Keratinocyte (primary cell): ENCODE measurements around the gene TMX1. TPM values are rescaled to one million over a fixed set of nuclear protein-coding genes. Genes with fewer than 3 reads are reported as not detected.

Experiments used
- DNase-seq: peaks from one replicate; pipeline ENCODE4 v3.0.0-alpha.2; 2011; ENCODE audit warnings: low read depth, missing footprints, low spot score
- FAIRE-seq: peaks from 2 replicates; lab custom pipeline; 2011; peaks lifted over from hg19 to GRCh38; lab: Jason Lieb, UNC
- H2AFZ ChIP-seq: 2 replicates; pipeline ENCODE4 v1.6.0; 2012; ENCODE audit warnings: low read length, control low read depth, inconsistent platforms; ENCODE audit not compliant: control insufficient read depth
- H3K27ac ChIP-seq: 2 replicates; pipeline ENCODE4 v1.5.1; 2011; ENCODE audit warnings: low read length; ENCODE audit not compliant: control insufficient read depth, insufficient read depth
- H3K27me3 ChIP-seq: 3 replicates; pipeline ENCODE4 v1.6.0; 2011; ENCODE audit warnings: low read length; ENCODE audit not compliant: control insufficient read depth, insufficient read depth; ENCODE audit errors: extremely low read depth
- H3K36me3 ChIP-seq, 2 experiments: 2 replicates in 1 of 2; 3 replicates in 1 of 2; pipeline ENCODE4 v1.5.1; 2011; ENCODE audit warnings: low read length in 2 of 2, mild to moderate bottlenecking in 1 of 2; ENCODE audit not compliant: control insufficient read depth in 2 of 2, insufficient read depth in 2 of 2; ENCODE audit errors: extremely low read depth in 1 of 2
- H3K4me1 ChIP-seq: 3 replicates; pipeline ENCODE4 v1.5.1; 2011; ENCODE audit warnings: low read length; ENCODE audit not compliant: control insufficient read depth, insufficient read depth; ENCODE audit errors: extremely low read depth
- H3K4me2 ChIP-seq: 3 replicates; pipeline ENCODE4 v1.6.0; 2011; ENCODE audit warnings: low read depth, low read length; ENCODE audit not compliant: control insufficient read depth, insufficient read depth; ENCODE audit errors: extremely low read depth
- H3K4me3 ChIP-seq, 3 experiments: fragments of 200-600 bp in 1 of 3; sonication (generic) in 1 of 3; 2 replicates in 2 of 3; 3 replicates in 1 of 3; pipeline ENCODE4 v1.5.1; 2011 to 2016; ENCODE audit warnings: low read length in 3 of 3, mild to moderate bottlenecking in 3 of 3, control low read depth in 2 of 3, inconsistent platforms in 1 of 3, low read depth in 1 of 3, mixed read lengths in 1 of 3, mixed run types in 1 of 3, moderate library complexity in 1 of 3; ENCODE audit not compliant: control insufficient read depth in 2 of 3, insufficient read depth in 2 of 3; ENCODE audit errors: extremely low read depth in 1 of 3
- H3K79me2 ChIP-seq: 2 replicates; pipeline ENCODE4 v1.6.0; 2012; ENCODE audit warnings: low read length; ENCODE audit not compliant: control insufficient read depth, insufficient read depth
- H3K9ac ChIP-seq: 3 replicates; pipeline ENCODE4 v1.6.0; 2011; ENCODE audit warnings: low read length; ENCODE audit not compliant: control insufficient read depth, insufficient read depth; ENCODE audit errors: extremely low read depth
- H3K9me1 ChIP-seq: 3 replicates; pipeline ENCODE4 v1.6.0; 2011; ENCODE audit warnings: low read length; ENCODE audit not compliant: control insufficient read depth, insufficient read depth; ENCODE audit errors: extremely low read depth
- H3K9me3 ChIP-seq: 2 replicates; pipeline ENCODE4 v1.5.1; 2012; ENCODE audit warnings: low read depth, low read length; ENCODE audit not compliant: control insufficient read depth
- H4K20me1 ChIP-seq: 3 replicates; pipeline ENCODE4 v1.6.0; 2011; ENCODE audit warnings: low read length; ENCODE audit not compliant: control insufficient read depth, insufficient read depth; ENCODE audit errors: extremely low read depth
- EZH2 ChIP-seq: IDR thresholded peaks from one replicate; pipeline ENCODE4 v1.6.1; 2012; ENCODE audit warnings: inconsistent platforms, mild to moderate bottlenecking, low read length, moderate library complexity
- dilution Hi-C: fragments of 300-500 bp; cut with MboI; formaldehyde crosslinking; loops from one replicate; pipeline ENCODE4 v1.7.0; 2020; ENCODE audit warnings: low sequenced_read_pairs; ENCODE audit not compliant: extremely low pct_ligation_motif_present
- polyA plus RNA-seq, 5 experiments: library from polyadenylated mRNA; depleted of rRNA in 3 of 5; stranded (reverse) in 3 of 5; stranded (forward) in 1 of 5; unstranded in 1 of 5; fragments of >200 nt; gene quantifications; 1 replicate in 1 of 5; 2 replicates in 3 of 5; 3 replicates in 1 of 5; pipeline versions ENCODE4 v1.2.1 to v1.2.3, GENCODE V29; 2011 to 2012; ENCODE audit warnings: missing spikeins in 2 of 5, low read depth in 1 of 5, low replicate concordance in 1 of 5
- TF ChIP-seq, protein P1 (sequence below), 3 experiments: IDR thresholded peaks in 1 of 3; conservative IDR thresholded peaks in 1 of 3; optimal IDR thresholded peaks in 1 of 3; 2 replicates in 2 of 3; 3 replicates in 1 of 3; pipeline versions ENCODE3 to v1.5.1; 2011; ENCODE audit warnings: low read length in 3 of 3, mild to moderate bottlenecking in 3 of 3, moderate library complexity in 2 of 3, control low read depth in 1 of 3, inconsistent platforms in 1 of 3; ENCODE audit not compliant: insufficient read depth in 2 of 3; ENCODE audit errors: extremely low read depth in 1 of 3

The TMX1 gene
- polyA plus RNA-seq, 1 donor (not counting 4 experiments of a cell fraction or from before 2014, with no cell fraction given) = 36.0 TPM

DNA sequence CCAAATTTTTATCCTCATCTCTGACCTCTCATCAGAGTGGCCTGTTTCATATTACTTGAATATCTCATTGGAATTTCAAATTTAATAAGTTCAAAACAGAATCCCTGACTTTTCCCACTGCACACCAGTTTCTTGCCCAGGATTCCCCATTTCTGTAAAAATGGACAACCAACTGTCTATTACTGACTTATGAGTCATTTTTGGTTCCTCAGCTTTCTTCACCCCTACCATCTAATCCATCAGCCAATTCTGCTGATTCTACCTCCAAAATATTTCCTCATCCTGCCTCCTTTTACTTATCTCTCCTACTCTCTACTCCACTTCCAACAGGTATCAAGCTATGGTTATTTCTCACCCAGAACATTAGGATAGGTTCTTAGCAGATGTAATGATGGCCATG, 44.2 kb downstream of the TMX1 start:
- no peak overlapping the region for H3K9ac ChIP-seq
- H3K9me1 ChIP-seq = no peaks in the 10 kb centered on the region
- no peak for FAIRE-seq
- no peaks in the 10 kb centered on the region for H3K27me3 ChIP-seq
- H3K27ac ChIP-seq = no peak overlapping the region
- peaks cover 8% of the 10 kb centered on the region for H3K4me1 ChIP-seq
- no peak for TF ChIP-seq EZH2
- TF ChIP-seq, protein P1, sequence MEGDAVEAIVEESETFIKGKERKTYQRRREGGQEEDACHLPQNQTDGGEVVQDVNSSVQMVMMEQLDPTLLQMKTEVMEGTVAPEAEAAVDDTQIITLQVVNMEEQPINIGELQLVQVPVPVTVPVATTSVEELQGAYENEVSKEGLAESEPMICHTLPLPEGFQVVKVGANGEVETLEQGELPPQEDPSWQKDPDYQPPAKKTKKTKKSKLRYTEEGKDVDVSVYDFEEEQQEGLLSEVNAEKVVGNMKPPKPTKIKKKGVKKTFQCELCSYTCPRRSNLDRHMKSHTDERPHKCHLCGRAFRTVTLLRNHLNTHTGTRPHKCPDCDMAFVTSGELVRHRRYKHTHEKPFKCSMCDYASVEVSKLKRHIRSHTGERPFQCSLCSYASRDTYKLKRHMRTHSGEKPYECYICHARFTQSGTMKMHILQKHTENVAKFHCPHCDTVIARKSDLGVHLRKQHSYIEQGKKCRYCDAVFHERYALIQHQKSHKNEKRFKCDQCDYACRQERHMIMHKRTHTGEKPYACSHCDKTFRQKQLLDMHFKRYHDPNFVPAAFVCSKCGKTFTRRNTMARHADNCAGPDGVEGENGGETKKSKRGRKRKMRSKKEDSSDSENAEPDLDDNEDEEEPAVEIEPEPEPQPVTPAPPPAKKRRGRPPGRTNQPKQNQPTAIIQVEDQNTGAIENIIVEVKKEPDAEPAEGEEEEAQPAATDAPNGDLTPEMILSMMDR (optimal IDR thresholded peaks at IDR 0.05 in 1 of 3, IDR thresholded peaks at IDR 0.05 in 1 of 3, conservative IDR thresholded peaks at IDR 0.05 in 1 of 3; ENCODE audit: extremely low read depth in 1 of 3, insufficient read depth in 2 of 3, low read length in 3 of 3) = no peak
- H3K9me3 ChIP-seq = no peaks in the 10 kb centered on the region
- dilution Hi-C loops = no loop called here
- H3K79me2 ChIP-seq = no peaks in the 10 kb centered on the region
- H3K4me2 ChIP-seq = no peak overlapping the region
- H4K20me1 ChIP-seq = no peaks in the 10 kb centered on the region
- no peak for DNase-seq
- no peaks in the 10 kb centered on the region for H3K36me3 ChIP-seq
- H2AFZ ChIP-seq = no peak overlapping the region
- H3K4me3 ChIP-seq = no peak overlapping the region

DNA sequence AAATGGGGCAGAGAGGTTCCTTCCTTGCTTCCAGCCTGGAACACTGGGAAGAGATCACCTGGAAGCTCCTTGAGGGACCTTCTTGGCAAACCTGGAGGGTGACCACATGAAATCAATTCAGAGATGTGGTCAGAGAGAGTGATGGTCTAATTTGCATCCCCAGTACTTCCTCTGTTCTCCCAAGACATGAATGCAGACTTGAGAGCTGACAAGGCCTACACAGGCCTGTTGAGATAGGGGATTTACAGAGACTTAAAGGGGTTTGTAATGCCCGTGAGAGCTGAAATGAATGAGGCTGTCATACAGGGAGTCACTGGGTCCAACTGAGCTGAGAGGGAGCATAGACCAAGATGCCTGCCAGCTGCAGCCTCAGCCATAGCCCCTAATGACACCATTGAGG, 45.1 kb downstream of the TMX1 start:
- no peak overlapping the region for H3K4me3 ChIP-seq
- dilution Hi-C loops = no loop called here
- no peaks in the 10 kb centered on the region for H3K79me2 ChIP-seq
- H3K36me3 ChIP-seq = no peaks in the 10 kb centered on the region
- peaks cover 8% of the 10 kb centered on the region for H3K4me1 ChIP-seq
- TF ChIP-seq, protein P1 (optimal IDR thresholded peaks at IDR 0.05 in 1 of 3, IDR thresholded peaks at IDR 0.05 in 1 of 3, conservative IDR thresholded peaks at IDR 0.05 in 1 of 3; ENCODE audit: extremely low read depth in 1 of 3, insufficient read depth in 2 of 3, low read length in 3 of 3) = no peak
- TF ChIP-seq EZH2 = no peak
- H3K27ac ChIP-seq = no peak overlapping the region
- H3K9me1 ChIP-seq = no peaks in the 10 kb centered on the region
- no peak overlapping the region for H3K4me2 ChIP-seq
- H2AFZ ChIP-seq = no peak overlapping the region
- no peaks in the 10 kb centered on the region for H3K9me3 ChIP-seq
- H3K27me3 ChIP-seq = no peaks in the 10 kb centered on the region
- DNase-seq (no peak), FAIRE-seq (no peak)
- no peaks in the 10 kb centered on the region for H4K20me1 ChIP-seq
- H3K9ac ChIP-seq = no peak overlapping the region
